ENCODE results near the gene POU6F1. TPM values are rescaled to one million over a fixed set of nuclear protein-coding genes. Genes with fewer than 3 reads are reported as not detected.

POU6F1 gene
- total and polyA plus RNA-seq, 10 of the 15 experiments (the other 5 are each of a cell fraction or from before 2014, with no cell fraction given), result 0.26 to 4.2 (median 1.2) TPM

- TF ChIP-seq ZNF592 (IDR thresholded peaks at IDR 0.05), result no peak; the same call in 1 of the 2 replicates
- peak; percentile 97 for TF ChIP-seq CREM (IDR thresholded peaks at IDR 0.05; ENCODE audit: low read depth)
- TF ChIP-seq TARDBP (IDR thresholded peaks at IDR 0.05; ENCODE audit: borderline replicate concordance), result peak; percentile 24; the same call in 1 of the 2 replicates
- peak; percentile 97 for TF ChIP-seq RFX5 (IDR thresholded peaks at IDR 0.05; ENCODE audit: low read depth, low read length)
- TF ChIP-seq NR2C1 (IDR thresholded peaks at IDR 0.05), result peak; percentile 77
- peak; percentile 71; the same call in 1 of the 2 replicates for TF ChIP-seq PAX5 (IDR thresholded peaks at IDR 0.05; ENCODE audit: borderline replicate concordance, low read depth, low read length)
- no peak for TF ChIP-seq POU2F2 (IDR thresholded peaks at IDR 0.05; ENCODE audit: borderline replicate concordance, low read depth, low read length)
- TF ChIP-seq NFYB (IDR thresholded peaks at IDR 0.05; ENCODE audit: insufficient read depth, low read depth, low read length), result peak; percentile 88
- no peak for TF ChIP-seq STAT1 (conservative IDR thresholded peaks at IDR 0.05)
- TF ChIP-seq RELA (IDR thresholded peaks at IDR 0.05; ENCODE audit: borderline replicate concordance, partially characterized antibody), result peak; percentile 58
- TF ChIP-seq CREB1 (IDR thresholded peaks at IDR 0.05; ENCODE audit: low read depth), result peak; percentile 98
- TF ChIP-seq SMARCA5 (IDR thresholded peaks at IDR 0.05), result no peak
- no peak; the same call in 1 of the 2 replicates for TF ChIP-seq NR2F1 (conservative IDR thresholded peaks at IDR 0.05)
- TF ChIP-seq, protein P1, sequence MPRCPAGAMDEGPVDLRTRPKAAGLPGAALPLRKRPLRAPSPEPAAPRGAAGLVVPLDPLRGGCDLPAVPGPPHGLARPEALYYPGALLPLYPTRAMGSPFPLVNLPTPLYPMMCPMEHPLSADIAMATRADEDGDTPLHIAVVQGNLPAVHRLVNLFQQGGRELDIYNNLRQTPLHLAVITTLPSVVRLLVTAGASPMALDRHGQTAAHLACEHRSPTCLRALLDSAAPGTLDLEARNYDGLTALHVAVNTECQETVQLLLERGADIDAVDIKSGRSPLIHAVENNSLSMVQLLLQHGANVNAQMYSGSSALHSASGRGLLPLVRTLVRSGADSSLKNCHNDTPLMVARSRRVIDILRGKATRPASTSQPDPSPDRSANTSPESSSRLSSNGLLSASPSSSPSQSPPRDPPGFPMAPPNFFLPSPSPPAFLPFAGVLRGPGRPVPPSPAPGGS (IDR thresholded peaks at IDR 0.05; ENCODE audit: borderline replicate concordance, insufficient read depth, low read depth, low read length, poor library complexity, severe bottlenecking), result no peak
- TF ChIP-seq, protein P2, sequence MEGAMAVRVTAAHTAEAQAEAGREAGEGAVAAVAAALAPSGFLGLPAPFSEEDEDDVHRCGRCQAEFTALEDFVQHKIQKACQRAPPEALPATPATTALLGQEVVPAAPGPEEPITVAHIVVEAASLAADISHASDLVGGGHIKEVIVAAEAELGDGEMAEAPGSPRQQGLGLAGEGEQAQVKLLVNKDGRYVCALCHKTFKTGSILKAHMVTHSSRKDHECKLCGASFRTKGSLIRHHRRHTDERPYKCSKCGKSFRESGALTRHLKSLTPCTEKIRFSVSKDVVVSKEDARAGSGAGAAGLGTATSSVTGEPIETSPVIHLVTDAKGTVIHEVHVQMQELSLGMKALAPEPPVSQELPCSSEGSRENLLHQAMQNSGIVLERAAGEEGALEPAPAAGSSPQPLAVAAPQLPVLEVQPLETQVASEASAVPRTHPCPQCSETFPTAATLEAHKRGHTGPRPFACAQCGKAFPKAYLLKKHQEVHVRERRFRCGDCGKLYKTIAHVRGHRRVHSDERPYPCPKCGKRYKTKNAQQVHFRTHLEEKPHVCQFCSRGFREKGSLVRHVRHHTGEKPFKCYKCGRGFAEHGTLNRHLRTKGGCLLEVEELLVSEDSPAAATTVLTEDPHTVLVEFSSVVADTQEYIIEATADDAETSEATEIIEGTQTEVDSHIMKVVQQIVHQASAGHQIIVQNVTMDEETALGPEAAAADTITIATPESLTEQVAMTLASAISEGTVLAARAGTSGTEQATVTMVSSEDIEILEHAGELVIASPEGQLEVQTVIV (IDR thresholded peaks at IDR 0.05; ENCODE audit: borderline replicate concordance, partially characterized antibody), result peak; percentile 48
- 0 out of 4 replicates have a peak, but pooled peaks of 1 of the 2 experiments have one; percentile 16 for TF ChIP-seq EP300 (IDR thresholded peaks at IDR 0.05; ENCODE audit: borderline replicate concordance in 1 of 2, control insufficient read depth in 1 of 2, low read depth in 2 of 2, low read length in 2 of 2)
- no peak for TF ChIP-seq YBX1 (IDR thresholded peaks at IDR 0.05)
- peak; percentile 38; the same call in 1 of the 2 replicates for TF ChIP-seq EED (IDR thresholded peaks at IDR 0.05; ENCODE audit: low read depth)
- TF ChIP-seq ZNF207 (IDR thresholded peaks at IDR 0.05; ENCODE audit: borderline replicate concordance), result no peak
- 0 out of 2 replicates have a peak, but pooled peaks have one; percentile 24 for TF ChIP-seq BACH1 (IDR thresholded peaks at IDR 0.05; ENCODE audit: borderline replicate concordance)
- TF ChIP-seq HDGF (IDR thresholded peaks at IDR 0.05), result peak; percentile 77; the same call in 1 of the 2 replicates
- TF ChIP-seq ATF7 (IDR thresholded peaks at IDR 0.05; ENCODE audit: low read depth), result peak; percentile 99
These were observed 45.1 kb downstream of the POU6F1 start, which contains the start of gene TFCP2 (continued) for GRCh38 chr12:51172515-51173431.
